Ectodermal cell (in vitro differentiated cells): ENCODE data around the gene CSF2. TPM values are rescaled to one million over a fixed set of nuclear protein-coding genes. Genes with fewer than 3 reads are reported as not detected.

Experiments
- H3K27ac ChIP-seq: 2 replicates; pipeline ENCODE4 v1.7.0; 2013; ENCODE audit warnings: mild to moderate bottlenecking, low read depth, low read length; ENCODE audit not compliant: insufficient read depth, poor library complexity, severe bottlenecking
- H3K27me3 ChIP-seq: 2 replicates; pipeline ENCODE4 v1.7.0; 2013; ENCODE audit warnings: mild to moderate bottlenecking, low read length; ENCODE audit not compliant: insufficient read depth, control insufficient read depth, poor library complexity, severe bottlenecking
- H3K36me3 ChIP-seq: one replicate; pipeline ENCODE4 v1.7.0; 2013; ENCODE audit warnings: low read length; ENCODE audit not compliant: control insufficient read depth, insufficient read depth
- H3K4me1 ChIP-seq: one replicate; pipeline ENCODE4 v1.7.0; 2013; ENCODE audit warnings: low read length; ENCODE audit not compliant: control insufficient read depth, insufficient read depth
- H3K4me3 ChIP-seq: 2 replicates; pipeline ENCODE4 v1.7.0; 2013; ENCODE audit warnings: low read depth, low read length, control low read depth; ENCODE audit not compliant: insufficient read depth
- H3K9me3 ChIP-seq: 2 replicates; pipeline ENCODE4 v1.7.0; 2013; ENCODE audit warnings: mild to moderate bottlenecking, low read length, moderate library complexity; ENCODE audit not compliant: control insufficient read depth
- WGBS, 2 experiments: methylation state at CpG; one replicate each; pipeline ENCODE4 v1.1.7; 2013; ENCODE audit warnings: missing lambda C conversion rate in 2 of 2; 5-methylcytosine and 5-hydroxymethylcytosine counted together
- polyA plus RNA-seq, 4 experiments: library from polyadenylated mRNA; stranded (reverse); fragments of 50-300 nt; gene quantifications; one replicate each; pipeline ENCODE4 v1.2.3, GENCODE V29; 2013

CSF2 gene
- polyA plus RNA-seq (2013, experiment 1 of 4), result not detected
- not detected for polyA plus RNA-seq (2013, experiment 2 of 4)
- polyA plus RNA-seq (2013, experiment 3 of 4), result not detected
- not detected for polyA plus RNA-seq (2013, experiment 4 of 4)

DNA sequence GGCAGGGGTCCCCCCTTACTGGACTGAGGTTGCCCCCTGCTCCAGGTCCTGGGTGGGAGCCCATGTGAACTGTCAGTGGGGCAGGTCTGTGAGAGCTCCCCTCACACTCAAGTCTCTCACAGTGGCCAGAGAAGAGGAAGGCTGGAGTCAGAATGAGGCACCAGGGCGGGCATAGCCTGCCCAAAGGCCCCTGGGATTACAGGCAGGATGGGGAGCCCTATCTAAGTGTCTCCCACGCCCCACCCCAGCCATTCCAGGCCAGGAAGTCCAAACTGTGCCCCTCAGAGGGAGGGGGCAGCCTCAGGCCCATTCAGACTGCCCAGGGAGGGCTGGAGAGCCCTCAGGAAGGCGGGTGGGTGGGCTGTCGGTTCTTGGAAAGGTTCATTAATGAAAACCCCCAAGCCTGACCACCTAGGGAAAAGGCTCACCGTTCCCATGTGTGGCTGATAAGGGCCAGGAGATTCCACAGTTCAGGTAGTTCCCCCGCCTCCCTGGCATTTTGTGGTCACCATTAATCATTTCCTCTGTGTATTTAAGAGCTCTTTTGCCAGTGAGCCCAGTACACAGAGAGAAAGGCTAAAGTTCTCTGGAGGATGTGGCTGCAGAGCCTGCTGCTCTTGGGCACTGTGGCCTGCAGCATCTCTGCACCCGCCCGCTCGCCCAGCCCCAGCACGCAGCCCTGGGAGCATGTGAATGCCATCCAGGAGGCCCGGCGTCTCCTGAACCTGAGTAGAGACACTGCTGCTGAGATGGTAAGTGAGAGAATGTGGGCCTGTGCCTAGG, at the start of gene CSF2:
CSF2 (plus strand) TSS at position 559 of the 783 bp plus-strand sequence; CDS start at position 594, 35 bp downstream.
- WGBS, 2 experiments, result 92 to 97% methylated on average over 12 of the region's 12 CpGs

GRCh38 chr5:132024117-132024435, 49.5 kb upstream of the CSF2 start:
- Histone ChIP-seq H3K27me3 (peaks cover 3% of the 10 kb centered on the region), H3K27ac (no peak overlapping the region), H3K36me3 (no peaks in the 10 kb centered on the region), H3K4me1 (no peaks in the 10 kb centered on the region), H3K9me3 (no peaks in the 10 kb centered on the region), H3K4me3 (no peak overlapping the region)
- 93 to 94% methylated on average over 4 of the region's 4 CpGs for whole genome bisulfite sequencing, 2 experiments

More for the DNA sequence above, at the start of gene CSF2:
- Histone ChIP-seq H3K4me1 (no peaks in the 10 kb centered on the region), H3K9me3 (no peaks in the 10 kb centered on the region), H3K4me3 (no peak within 1 kb of the TSS), H3K27me3 (no peaks in the 10 kb centered on the region), H3K36me3 (no peaks in the 10 kb centered on the region), H3K27ac (no peak within 1 kb of the TSS)

- Histone ChIP-seq H3K27ac (no peak overlapping the region), H3K4me3 (no peak overlapping the region), H3K36me3 (no peaks in the 10 kb centered on the region), H3K27me3 (peaks cover 3% of the 10 kb centered on the region), H3K9me3 (no peaks in the 10 kb centered on the region), H3K4me1 (no peaks in the 10 kb centered on the region)
- WGBS, 2 experiments, result 79 to 84% methylated on average over 8 of the region's 8 CpGs
Observed at GRCh38 chr5:132024789-132025402, 48.7 kb upstream of the CSF2 start.

GRCh38 chr5:132025403-132025971, 48.1 kb upstream of the CSF2 start:
- no peaks in the 10 kb centered on the region for H3K36me3 ChIP-seq
- no peaks in the 10 kb centered on the region for H3K4me1 ChIP-seq
- WGBS, 2 experiments, result 88 to 89% methylated on average over 7 of the region's 7 CpGs
- H3K27me3 ChIP-seq, result no peaks in the 10 kb centered on the region
- no peak overlapping the region for H3K4me3 ChIP-seq
- no peak overlapping the region for H3K27ac ChIP-seq
- H3K9me3 ChIP-seq, result no peaks in the 10 kb centered on the region

DNA sequence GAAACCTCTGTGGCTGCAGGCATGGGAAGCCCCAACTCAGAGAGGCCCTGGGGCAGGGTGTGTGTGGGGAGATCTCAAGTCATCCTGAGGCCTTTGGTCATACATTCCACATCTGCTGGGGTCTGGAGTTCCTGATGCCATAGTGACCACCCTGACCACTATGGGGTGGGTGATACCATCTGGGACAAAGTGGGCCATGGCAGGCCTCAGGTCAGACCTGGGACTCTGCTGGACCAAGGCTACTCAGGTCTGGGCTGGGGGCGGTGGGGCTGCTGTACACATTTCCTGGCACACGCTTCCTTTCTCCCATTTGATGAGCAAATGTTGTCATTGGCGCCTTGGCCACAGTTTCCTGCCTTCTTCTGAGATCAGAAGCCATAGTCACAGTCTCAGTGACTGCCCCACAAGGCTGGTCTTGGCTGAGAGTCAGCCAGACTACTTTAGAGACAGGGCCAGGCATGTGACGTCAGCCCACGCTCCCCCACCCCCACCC, 47.0 kb upstream of the CSF2 start:
- H3K36me3 ChIP-seq, result no peaks in the 10 kb centered on the region
- 87 to 90% methylated on average over 5 of the region's 5 CpGs for whole genome bisulfite sequencing, 2 experiments
- H3K4me1 ChIP-seq, result no peaks in the 10 kb centered on the region
- H3K9me3 ChIP-seq, result no peaks in the 10 kb centered on the region
- H3K27ac ChIP-seq, result no peak overlapping the region
- H3K27me3 ChIP-seq, result no peaks in the 10 kb centered on the region
- no peak overlapping the region for H3K4me3 ChIP-seq

DNA sequence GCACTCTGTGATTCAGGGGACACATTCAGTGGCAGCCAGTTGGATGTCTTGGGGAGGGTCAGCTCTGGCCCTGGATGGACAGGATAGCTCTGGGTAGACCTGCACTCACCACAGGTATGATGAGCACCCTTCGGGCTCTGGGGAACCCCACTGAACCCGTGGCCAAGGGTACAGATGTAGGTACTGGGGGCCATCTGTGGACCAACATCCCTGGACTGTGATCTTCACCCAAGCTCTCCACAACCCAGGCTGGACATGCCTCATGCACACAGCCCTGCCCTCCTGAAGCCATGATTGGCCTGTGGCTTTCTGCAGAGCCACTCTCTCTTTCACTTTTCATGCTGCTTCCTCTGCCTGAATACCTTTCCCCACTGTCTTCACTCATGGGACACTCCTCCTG, 46.6 kb upstream of the CSF2 start:
- no peaks in the 10 kb centered on the region for H3K27me3 ChIP-seq
- no peaks in the 10 kb centered on the region for H3K9me3 ChIP-seq
- H3K36me3 ChIP-seq, result no peaks in the 10 kb centered on the region
- H3K4me1 ChIP-seq, result no peaks in the 10 kb centered on the region
- WGBS, 2 experiments, result 92% methylated on average over 2 of the region's 2 CpGs
- no peak overlapping the region for H3K4me3 ChIP-seq
- H3K27ac ChIP-seq, result no peak overlapping the region

DNA sequence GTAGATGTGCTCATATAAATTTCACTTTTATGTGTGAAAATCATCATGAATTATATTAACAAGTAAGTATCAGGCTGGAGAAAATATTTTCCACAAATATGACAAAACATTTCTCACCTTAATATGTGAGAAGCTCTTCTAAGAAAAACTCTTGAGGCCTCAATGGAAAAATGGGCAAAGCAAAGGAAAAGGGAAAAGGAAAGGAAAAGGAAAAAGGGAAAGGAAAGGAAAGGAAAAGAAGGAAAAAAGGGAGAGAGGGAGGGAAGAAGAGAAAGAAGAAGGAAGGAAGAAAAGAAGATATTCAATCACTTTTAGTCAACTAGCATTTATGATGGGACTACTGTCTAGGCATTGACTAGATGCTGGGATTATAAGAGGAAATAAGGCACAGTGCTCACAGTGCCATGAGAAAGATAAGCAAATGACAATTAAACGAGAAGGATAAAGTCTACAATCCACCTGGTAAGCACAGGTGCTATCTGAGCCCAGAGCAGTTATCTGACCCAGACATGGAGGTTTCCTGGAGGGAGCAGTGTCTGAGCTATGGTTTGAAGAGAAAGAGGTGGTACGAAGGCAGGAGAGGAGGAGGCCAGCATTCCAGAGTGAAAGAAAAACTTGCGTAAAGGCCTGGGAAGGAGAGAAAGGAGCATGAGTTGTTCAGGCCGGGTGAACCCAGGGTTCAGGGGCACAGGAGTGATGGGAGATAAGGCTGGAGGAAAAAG, 43.8 kb upstream of the CSF2 start:
- 89 to 93% methylated on average over 4 of the region's 4 CpGs for WGBS, 2 experiments

GRCh38 chr5:132030610-132031009, 43.0 kb upstream of the CSF2 start:
- Histone ChIP-seq H3K4me1 (no peaks in the 10 kb centered on the region), H3K36me3 (no peaks in the 10 kb centered on the region), H3K27ac (no peak overlapping the region), H3K4me3 (no peak overlapping the region), H3K27me3 (no peaks in the 10 kb centered on the region), H3K9me3 (no peaks in the 10 kb centered on the region)
- 89 to 94% methylated on average over 2 of the region's 2 CpGs for WGBS, 2 experiments

More for the DNA sequence above, 43.8 kb upstream of the CSF2 start:
- no peaks in the 10 kb centered on the region for H3K9me3 ChIP-seq
- no peak overlapping the region for H3K27ac ChIP-seq
- H3K36me3 ChIP-seq, result no peaks in the 10 kb centered on the region
- no peaks in the 10 kb centered on the region for H3K4me1 ChIP-seq
- no peaks in the 10 kb centered on the region for H3K27me3 ChIP-seq
- no peak overlapping the region for H3K4me3 ChIP-seq

- Histone ChIP-seq H3K27me3 (no peaks in the 10 kb centered on the region), H3K4me1 (no peaks in the 10 kb centered on the region), H3K27ac (no peak overlapping the region), H3K4me3 (no peak overlapping the region), H3K36me3 (no peaks in the 10 kb centered on the region), H3K9me3 (no peaks in the 10 kb centered on the region)
Observed at GRCh38 chr5:132032196-132032595, 41.4 kb upstream of the CSF2 start.

GRCh38 chr5:132033122-132033521, 40.5 kb upstream of the CSF2 start:
- WGBS, 2 experiments, result 90 to 96% methylated on average over 3 to 4 of the region's 4 CpGs

More at GRCh38 chr5:132033122-132033521, 40.5 kb upstream of the CSF2 start:
- H3K27ac ChIP-seq, result no peak overlapping the region
- H3K36me3 ChIP-seq, result no peaks in the 10 kb centered on the region
- H3K27me3 ChIP-seq, result no peaks in the 10 kb centered on the region
- no peaks in the 10 kb centered on the region for H3K4me1 ChIP-seq
- H3K4me3 ChIP-seq, result no peak overlapping the region
- H3K9me3 ChIP-seq, result no peaks in the 10 kb centered on the region
